GM06990 (cell line): ENCODE measurements around the gene NCDN.
A peak's percentile ranks its signal among the peaks of the same experiment; 100 is the strongest.
"Not testable (repeated sequence)": the region's sequence is repeated elsewhere in the genome, so short reads cannot be mapped to it uniquely, and the experiment has no call there.

Experiments used
- DNase-seq: peaks from one replicate; pipeline ENCODE4 v3.0.0-alpha.2; 2011; ENCODE audit not compliant: insufficient read length; ENCODE audit errors: extremely low read depth
- H3K27me3 ChIP-seq: replicated peaks from 2 replicates; pipeline ENCODE4 v1.6.0; 2011; ENCODE audit warnings: low read length; ENCODE audit not compliant: control insufficient read depth, insufficient read depth
- H3K36me3 ChIP-seq: 2 replicates; pipeline ENCODE4 v1.5.1; 2011; ENCODE audit warnings: low read length; ENCODE audit not compliant: control insufficient read depth, insufficient read depth
- H3K4me3 ChIP-seq: replicated peaks from 2 replicates; pipeline ENCODE4 v1.5.1; 2011; ENCODE audit warnings: low read depth, mild to moderate bottlenecking, control low read depth, low read length
- CTCF ChIP-seq: IDR thresholded peaks from 2 replicates; pipeline ENCODE4 v1.5.1; 2011; ENCODE audit warnings: low read length, control low read depth, mild to moderate bottlenecking, inconsistent platforms; ENCODE audit not compliant: insufficient read depth, poor library complexity, severe bottlenecking

NCDN gene

GRCh38 chr1:35576061-35576765, 18.6 kb downstream of the NCDN start:
- no peak for TF ChIP-seq CTCF
- no peak overlapping the region for H3K4me3 ChIP-seq
- no peaks in the 10 kb centered on the region for H3K27me3 ChIP-seq
- no peak for DNase-seq
- no peaks in the 10 kb centered on the region for H3K36me3 ChIP-seq

- DNase-seq, H3K4me3 ChIP-seq, H3K36me3 ChIP-seq, H3K27me3 ChIP-seq: not testable (repeated sequence)
Observed at GRCh38 chr1:35576766-35577070, 19.1 kb downstream of the NCDN start.

GRCh38 chr1:35577071-35577998, 19.7 kb downstream of the NCDN start:
- no peak for TF ChIP-seq CTCF
- Histone ChIP-seq H3K36me3 (no peaks in the 10 kb centered on the region), H3K4me3 (peak overlapping the region; percentile 51), H3K27me3 (no peaks in the 10 kb centered on the region)
- DNase-seq, result peak; percentile 83

DNA sequence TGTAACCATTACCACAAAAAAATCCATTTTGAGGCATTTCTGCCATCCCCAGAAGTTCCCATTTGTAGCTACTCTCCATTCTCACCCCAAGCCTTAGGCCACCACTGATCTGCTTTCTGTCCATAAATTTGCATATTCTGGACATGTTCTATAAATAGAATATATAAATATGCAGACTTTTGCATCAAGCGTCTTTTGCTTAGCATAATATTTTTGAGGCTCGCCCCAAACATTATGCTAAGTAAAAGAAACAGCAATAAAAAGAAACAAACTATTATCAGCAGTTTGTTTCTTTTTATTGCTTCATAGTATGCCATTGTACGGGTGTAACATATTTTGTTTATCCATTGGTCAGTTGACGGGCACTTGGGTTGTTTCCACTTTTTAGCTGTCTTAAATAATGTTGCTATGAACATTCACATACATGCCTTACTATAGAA, 23.4 kb downstream of the NCDN start:
- DNase-seq, result no peak
- Histone ChIP-seq H3K4me3 (no peak overlapping the region), H3K27me3 (no peaks in the 10 kb centered on the region), H3K36me3 (no peaks in the 10 kb centered on the region)
- no peak for TF ChIP-seq CTCF

GRCh38 chr1:35581621-35582020, 24.0 kb downstream of the NCDN start:
- H3K27me3 ChIP-seq, H3K4me3 ChIP-seq, H3K36me3 ChIP-seq, DNase-seq: not testable (repeated sequence)

- Histone ChIP-seq H3K36me3 (no peaks in the 10 kb centered on the region), H3K27me3 (no peaks in the 10 kb centered on the region), H3K4me3 (no peak overlapping the region)
- DNase-seq, result no peak
- no peak for TF ChIP-seq CTCF
Observed at GRCh38 chr1:35585281-35585680, 27.7 kb downstream of the NCDN start.

- not testable (repeated sequence) for H3K4me3 ChIP-seq, DNase-seq, H3K27me3 ChIP-seq, H3K36me3 ChIP-seq
Observed at GRCh38 chr1:35585805-35586204, 28.2 kb downstream of the NCDN start.
